ENCODE data around the gene SIGLEC10. TPM values are rescaled to one million over a fixed set of nuclear protein-coding genes. Genes with fewer than 3 reads are reported as not detected.
A peak's percentile ranks its signal among the peaks of the same experiment; 100 is the strongest.
"Not testable (repeated sequence)": the region's sequence is repeated elsewhere in the genome, so short reads cannot be mapped to it uniquely, and the experiment has no call there.

Gene SIGLEC10
- total and polyA plus RNA-seq, 4 donors: 3.4 to 248 (median 29.9) TPM

GRCh38 chr19:51410950-51411748 lies 6.3 kb downstream of the SIGLEC10 start:
- Histone ChIP-seq H3K9ac (ENCODE audit: insufficient read depth in 1 of 2, low read length in 2 of 2) (no peak overlapping the region), H3K27me3 (ENCODE audit: control insufficient read depth in 3 of 3, insufficient read depth in 3 of 3, low read length in 2 of 3) (no peaks in the 10 kb centered on the region), H3K4me3 (no peak overlapping the region), H3K4me1 (ENCODE audit: control insufficient read depth in 5 of 5, insufficient read depth in 5 of 5, low read length in 5 of 5) (no peaks in the 10 kb centered on the region), H3K36me3 (ENCODE audit: control insufficient read depth in 4 of 4, insufficient read depth in 4 of 4, low read length in 4 of 4) (no peaks in the 10 kb centered on the region), H3K9me3 (ENCODE audit: control insufficient read depth in 4 of 4, insufficient read depth in 3 of 4, low read length in 3 of 4) (peaks cover 0 to 4% (median 0%) of the 10 kb centered on the region in 4 donors), H3K27ac (ENCODE audit: low read depth in 1 of 2, low read length in 1 of 2) (no peak overlapping the region)
- TF ChIP-seq CTCF (IDR thresholded peaks at IDR 0.05; ENCODE audit: control extremely low read depth, extremely low read depth): no peak
- ATAC-seq (ENCODE audit: insufficient read depth, low FRiP score) (no peak), DNase-seq (no peak)
- WGBS, 2 donors: 94% methylated on average over 15 of the region's 15 CpGs

GRCh38 chr19:51407511-51408131 lies 9.8 kb downstream of the SIGLEC10 start:
- Histone ChIP-seq H3K27me3 (ENCODE audit: control insufficient read depth in 3 of 3, insufficient read depth in 3 of 3, low read length in 2 of 3) (no peaks in the 10 kb centered on the region), H3K4me1 (ENCODE audit: control insufficient read depth in 5 of 5, insufficient read depth in 5 of 5, low read length in 5 of 5) (no peaks in the 10 kb centered on the region), H3K4me3 (no peak overlapping the region), H3K36me3 (ENCODE audit: control insufficient read depth in 4 of 4, insufficient read depth in 4 of 4, low read length in 4 of 4) (no peaks in the 10 kb centered on the region), H3K9ac (ENCODE audit: insufficient read depth in 1 of 2, low read length in 2 of 2) (no peak overlapping the region), H3K27ac (ENCODE audit: low read depth in 1 of 2, low read length in 1 of 2) (peak overlapping the region in 1 of 2 donors; percentile 44), H3K9me3 (ENCODE audit: control insufficient read depth in 4 of 4, insufficient read depth in 3 of 4, low read length in 3 of 4) (peaks cover 0 to 7% (median under 1%) of the 10 kb centered on the region in 4 donors)
- 44 to 47% methylated on average over 6 of the region's 6 CpGs for WGBS, 2 donors
- ATAC-seq (ENCODE audit: insufficient read depth, low FRiP score) (peak; percentile 62), DNase-seq (peak in 2 of 3 donors; percentile 25 to 27)
- peak; percentile 35 for TF ChIP-seq CTCF (IDR thresholded peaks at IDR 0.05; ENCODE audit: control extremely low read depth, extremely low read depth)

- WGBS, 2 donors: 96% methylated on average over 9 of the region's 9 CpGs
- no peaks in the 10 kb centered on the region for H3K4me1 ChIP-seq (ENCODE audit: control insufficient read depth in 5 of 5, insufficient read depth in 5 of 5, low read length in 5 of 5)
- TF ChIP-seq CTCF (IDR thresholded peaks at IDR 0.05; ENCODE audit: control extremely low read depth, extremely low read depth): no peak
- no peaks in the 10 kb centered on the region for H3K36me3 ChIP-seq (ENCODE audit: control insufficient read depth in 4 of 4, insufficient read depth in 4 of 4, low read length in 4 of 4)
- ATAC-seq (ENCODE audit: insufficient read depth, low FRiP score) (no peak), DNase-seq (no peak)
- no peak overlapping the region for H3K4me3 ChIP-seq
- no peak overlapping the region for H3K27ac ChIP-seq (ENCODE audit: low read depth in 1 of 2, low read length in 1 of 2)
- H3K27me3 ChIP-seq (ENCODE audit: control insufficient read depth in 3 of 3, insufficient read depth in 3 of 3, low read length in 2 of 3): no peaks in the 10 kb centered on the region
- peaks cover 0 to 11% (median 3%) of the 10 kb centered on the region in 4 donors for H3K9me3 ChIP-seq (ENCODE audit: control insufficient read depth in 4 of 4, insufficient read depth in 3 of 4, low read length in 3 of 4)
- no peak overlapping the region for H3K9ac ChIP-seq (ENCODE audit: insufficient read depth in 1 of 2, low read length in 2 of 2)
Observed at GRCh38 chr19:51402117-51402516, 15.3 kb downstream of the SIGLEC10 start.

- H3K9me3 ChIP-seq (ENCODE audit: control insufficient read depth in 4 of 4, insufficient read depth in 3 of 4, low read length in 3 of 4); H3K9ac ChIP-seq (ENCODE audit: insufficient read depth in 1 of 2, low read length in 2 of 2); H3K4me1 ChIP-seq (ENCODE audit: control insufficient read depth in 5 of 5, insufficient read depth in 5 of 5, low read length in 5 of 5); H3K4me3 ChIP-seq; H3K27me3 ChIP-seq (ENCODE audit: control insufficient read depth in 3 of 3, insufficient read depth in 3 of 3, low read length in 2 of 3); H3K27ac ChIP-seq (ENCODE audit: low read depth in 1 of 2, low read length in 1 of 2); ATAC-seq (ENCODE audit: insufficient read depth, low FRiP score); H3K36me3 ChIP-seq (ENCODE audit: control insufficient read depth in 4 of 4, insufficient read depth in 4 of 4, low read length in 4 of 4); DNase-seq: not testable (repeated sequence)
- 79 to 83% methylated on average over 7 of the region's 7 CpGs for WGBS, 2 donors
Observed at GRCh38 chr19:51399936-51400335, 17.5 kb downstream of the SIGLEC10 start.

All from lung (tissue), 12 donors.